IPS DF 4.7 (cell line): ENCODE measurements around the gene DONSON.
"Not testable (repeated sequence)": the region's sequence is repeated elsewhere in the genome, so short reads cannot be mapped to it uniquely, and the experiment has no call there.

Source experiments
- DNase-seq: peaks from one replicate; pipeline ENCODE4 v3.0.0-alpha.2; 2013; ENCODE audit warnings: low spot score; ENCODE audit errors: extremely low read depth

Gene DONSON, protein sequence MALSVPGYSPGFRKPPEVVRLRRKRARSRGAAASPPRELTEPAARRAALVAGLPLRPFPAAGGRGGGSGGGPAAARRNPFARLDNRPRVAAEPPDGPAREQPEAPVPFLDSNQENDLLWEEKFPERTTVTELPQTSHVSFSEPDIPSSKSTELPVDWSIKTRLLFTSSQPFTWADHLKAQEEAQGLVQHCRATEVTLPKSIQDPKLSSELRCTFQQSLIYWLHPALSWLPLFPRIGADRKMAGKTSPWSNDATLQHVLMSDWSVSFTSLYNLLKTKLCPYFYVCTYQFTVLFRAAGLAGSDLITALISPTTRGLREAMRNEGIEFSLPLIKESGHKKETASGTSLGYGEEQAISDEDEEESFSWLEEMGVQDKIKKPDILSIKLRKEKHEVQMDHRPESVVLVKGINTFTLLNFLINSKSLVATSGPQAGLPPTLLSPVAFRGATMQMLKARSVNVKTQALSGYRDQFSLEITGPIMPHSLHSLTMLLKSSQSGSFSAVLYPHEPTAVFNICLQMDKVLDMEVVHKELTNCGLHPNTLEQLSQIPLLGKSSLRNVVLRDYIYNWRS

GRCh38 chr21:33588485-33589335 is at the start of gene DONSON:
DONSON (minus strand) TSS chr21:33588684; CDS start chr21:33588641, 43 bp downstream.
- DNase-seq: peak; percentile 33

DNA sequence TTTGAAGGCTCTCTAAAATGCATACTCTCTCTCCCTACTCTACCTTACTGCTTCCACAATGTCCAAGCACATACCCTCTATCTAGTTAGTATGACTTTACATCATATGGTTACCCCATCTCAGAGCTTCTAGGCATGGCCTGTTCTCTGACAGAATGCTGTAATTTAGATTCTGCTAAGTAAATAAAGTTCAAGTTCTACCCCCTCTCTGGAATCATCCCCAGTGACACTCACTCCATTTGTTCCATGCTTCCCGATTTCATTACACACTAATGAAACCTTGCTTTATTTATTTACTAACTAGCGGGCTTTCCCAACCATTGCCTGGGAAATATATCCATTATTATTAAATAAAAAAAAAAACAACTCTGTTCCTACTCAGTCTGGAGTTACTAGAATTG is 45.8 kb upstream of the DONSON start:
- DNase-seq: no peak

GRCh38 chr21:33626151-33626550 is 37.7 kb upstream of the DONSON start:
- not testable (repeated sequence) for DNase-seq

- no peak for DNase-seq
Measured at GRCh38 chr21:33622253-33622652, 33.8 kb upstream of the DONSON start.

DNA sequence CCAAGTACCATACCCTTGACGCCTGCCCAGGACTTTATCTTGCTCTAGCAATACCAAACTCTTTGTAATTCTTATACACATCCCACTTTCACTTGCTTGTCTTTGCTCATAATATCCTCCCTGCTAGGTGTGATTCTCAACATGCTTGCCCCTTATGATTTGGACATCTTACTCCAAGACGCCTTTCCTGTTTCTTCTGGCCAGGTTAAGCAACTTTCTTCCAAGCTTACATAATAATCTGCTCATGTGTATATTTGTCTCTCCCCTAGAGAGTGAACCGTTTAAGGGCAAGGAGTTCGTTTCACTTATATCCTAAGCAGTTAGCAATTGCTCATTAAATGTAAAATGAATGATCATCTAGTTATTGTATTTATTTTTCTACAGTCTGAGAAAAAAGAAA is 31.2 kb upstream of the DONSON start:
- no peak for DNase-seq

DNA sequence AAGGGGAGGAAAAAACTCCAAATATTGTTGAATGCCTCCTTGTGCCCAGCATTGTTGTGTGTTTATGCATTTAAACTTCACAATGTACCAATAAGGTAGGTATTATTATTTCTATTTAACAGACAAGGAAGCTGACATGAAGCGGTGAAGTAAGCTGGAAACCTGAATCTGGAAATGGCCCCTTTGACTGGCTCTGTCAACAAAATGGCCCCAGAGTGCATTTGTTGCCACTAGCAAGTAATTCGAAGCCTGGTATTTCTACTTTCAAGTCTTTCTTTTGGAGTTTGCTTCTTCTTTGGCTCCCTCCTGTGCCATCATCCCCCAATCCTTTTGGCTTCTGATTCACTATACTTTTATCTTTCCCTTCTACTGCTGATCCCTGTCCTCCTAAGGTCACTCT is 29.9 kb upstream of the DONSON start:
- no peak for DNase-seq

DNA sequence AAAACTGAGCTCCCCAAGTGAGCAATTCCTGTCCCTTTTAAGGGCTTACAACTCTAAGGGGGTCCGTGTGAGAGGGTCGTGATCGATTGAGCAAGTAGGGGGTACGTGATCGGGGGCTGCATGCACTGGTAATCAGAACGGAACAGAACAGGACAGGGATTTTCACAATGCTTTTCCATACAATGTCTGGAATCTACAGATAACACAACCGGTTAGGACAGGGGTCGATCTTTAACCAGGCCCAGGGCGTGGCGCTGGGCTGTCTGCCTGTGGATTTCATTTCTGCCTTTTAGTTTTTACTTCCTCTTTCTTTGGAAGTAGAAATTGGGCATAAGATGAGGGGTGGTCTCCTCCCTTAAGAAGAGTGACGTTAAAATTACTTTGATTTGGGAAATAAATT is 29.1 kb upstream of the DONSON start:
- DNase-seq: not testable (repeated sequence)

- no peak for DNase-seq
Measured at GRCh38 chr21:33611006-33611744, 22.7 kb upstream of the DONSON start.

DNA sequence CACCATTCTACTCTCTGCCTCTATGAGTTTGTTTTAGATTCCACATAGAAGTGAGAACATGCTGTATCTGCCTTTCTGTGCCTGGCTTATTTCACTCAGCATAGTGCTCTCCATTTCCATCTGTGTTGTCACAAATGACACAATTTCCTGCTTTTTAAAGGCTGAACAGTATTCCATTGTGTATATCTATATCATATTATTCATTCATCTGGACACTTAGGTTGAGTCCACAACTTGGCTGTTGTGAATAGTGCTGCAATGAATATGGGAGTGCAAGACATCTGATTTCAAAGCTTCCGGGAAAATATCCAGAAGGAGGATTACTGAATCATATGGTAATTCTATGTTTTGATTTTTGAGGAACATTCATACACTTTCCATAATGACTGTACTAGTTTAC is 20.1 kb upstream of the DONSON start:
- no peak for DNase-seq

GRCh38 chr21:33598051-33598450 is 9.6 kb upstream of the DONSON start:
- no peak for DNase-seq

- no peak for DNase-seq
Measured at GRCh38 chr21:33587792-33588484, 546 bp downstream of the DONSON start.

GRCh38 chr21:33586927-33587326 is 1.6 kb downstream of the DONSON start:
- DNase-seq: no peak

DNA sequence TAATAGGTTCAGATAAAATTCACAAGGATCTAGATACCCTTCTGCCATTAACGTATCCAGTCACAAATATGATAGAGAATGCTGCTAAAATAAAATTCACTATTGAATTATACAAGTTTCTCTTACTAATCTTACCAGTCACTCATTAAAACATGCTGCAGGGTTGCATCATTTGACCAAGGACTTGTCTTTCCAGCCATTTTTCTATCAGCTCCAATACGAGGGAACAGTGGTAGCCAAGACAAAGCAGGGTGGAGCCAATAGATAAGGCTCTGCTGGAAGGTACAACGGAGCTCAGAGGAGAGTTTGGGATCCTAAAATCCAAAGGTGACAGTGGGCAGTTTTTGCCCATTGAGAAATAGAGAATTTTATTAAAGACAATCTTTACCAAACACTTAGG is 4.0 kb downstream of the DONSON start:
- no peak for DNase-seq

DNA sequence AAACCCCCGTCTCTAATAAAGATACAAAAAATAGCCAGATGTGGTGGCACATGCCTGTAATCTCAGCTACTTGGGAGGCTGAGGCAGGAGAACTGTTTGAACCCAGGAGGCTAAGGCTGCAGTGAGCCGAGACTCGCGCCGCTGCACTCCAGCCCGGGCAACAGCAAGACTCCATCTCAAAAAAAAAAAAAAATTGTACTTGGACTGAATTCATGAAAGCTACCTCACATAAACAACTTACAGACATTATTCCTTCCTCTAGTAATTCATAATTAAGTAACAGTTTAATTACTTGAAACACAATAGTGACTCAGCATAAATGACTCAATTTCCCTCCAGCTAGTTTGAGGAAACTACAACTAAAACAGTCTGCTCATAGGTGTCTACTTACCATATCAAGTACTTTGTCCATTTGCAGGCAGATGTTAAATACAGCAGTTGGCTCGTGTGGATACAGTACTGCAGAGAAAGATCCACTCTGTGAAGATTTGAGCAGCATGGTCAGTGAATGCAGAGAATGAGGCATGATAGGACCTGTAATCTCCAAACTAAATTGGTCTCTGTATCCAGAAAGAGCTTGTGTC is 9.4 kb downstream of the DONSON start:
- no peak for DNase-seq

DNA sequence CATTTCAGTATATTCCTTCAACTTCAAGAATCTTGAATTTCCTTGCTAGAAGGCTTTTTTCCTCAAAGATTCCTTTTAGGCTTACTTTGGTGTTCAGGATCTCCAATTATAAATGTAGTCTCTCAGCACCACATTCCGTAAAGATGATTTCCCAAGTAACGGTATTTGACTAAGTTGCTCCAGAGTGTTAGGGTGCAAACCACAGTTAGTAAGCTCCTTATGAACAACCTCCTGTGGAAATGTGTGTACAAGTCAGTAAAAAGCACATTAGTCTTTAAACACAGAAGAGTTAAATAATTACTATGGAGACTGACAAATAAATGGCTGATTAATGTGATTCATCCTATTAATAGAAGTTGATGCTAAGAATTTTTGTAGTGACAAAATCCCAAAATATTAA is 10.3 kb downstream of the DONSON start:
- DNase-seq: no peak

GRCh38 chr21:33576741-33577141 is 11.7 kb downstream of the DONSON start:
- DNase-seq: not testable (repeated sequence)

DNA sequence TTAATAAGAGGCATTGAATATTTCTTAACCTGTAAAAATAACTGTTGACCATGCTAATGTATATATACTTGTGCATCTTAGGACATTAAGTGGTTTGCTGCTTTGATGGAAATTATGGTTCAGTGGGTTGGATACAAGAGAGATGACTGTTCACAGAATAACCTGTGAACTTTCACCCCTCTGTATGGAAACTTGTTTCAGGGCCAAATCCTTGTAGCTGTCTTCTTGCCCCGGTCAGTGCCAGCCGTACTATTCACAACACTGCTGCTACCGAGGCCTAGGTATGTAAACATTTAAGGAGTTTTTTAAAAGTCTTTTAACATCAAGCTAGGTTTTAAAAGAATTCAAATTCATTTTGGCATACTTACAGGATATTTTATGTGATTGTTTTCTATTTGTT is 16.1 kb downstream of the DONSON start:
- no peak for DNase-seq

- no peak for DNase-seq
Measured at GRCh38 chr21:33569991-33570390, 18.5 kb downstream of the DONSON start.

DNA sequence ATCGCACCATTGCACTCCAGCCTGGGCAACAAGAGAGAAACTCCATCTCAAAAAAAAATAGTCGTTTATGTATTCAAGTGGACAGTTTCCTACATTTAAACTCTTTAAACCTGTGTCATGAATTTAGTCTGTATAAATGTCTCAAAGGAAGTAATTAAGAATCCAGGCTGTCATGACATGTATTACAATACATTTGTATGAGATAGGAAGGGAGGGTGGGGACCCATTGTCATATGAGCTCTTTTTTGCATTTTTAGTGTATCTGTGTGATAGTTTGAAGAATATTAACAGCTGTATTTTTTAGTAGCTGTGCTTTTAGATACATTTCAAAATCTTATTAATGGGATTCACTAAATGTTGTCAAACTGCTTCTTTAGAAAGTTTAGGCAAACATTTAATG is 20.0 kb downstream of the DONSON start:
- no peak for DNase-seq

GRCh38 chr21:33567914-33568313 is 20.6 kb downstream of the DONSON start:
- DNase-seq: no peak

- no peak for DNase-seq
Measured at GRCh38 chr21:33566514-33566913, 22.0 kb downstream of the DONSON start.
